Endodermal cell (in vitro differentiated cells): ENCODE results near the gene PARM1. TPM values are rescaled to one million over a fixed set of nuclear protein-coding genes. Genes with fewer than 3 reads are reported as not detected.

Source experiments
- DNase-seq: peaks from one replicate; pipeline ENCODE4 v3.0.0-alpha.2; 2017
- H3K27ac ChIP-seq: 2 replicates; pipeline ENCODE4 v1.5.1; 2013; ENCODE audit warnings: mild to moderate bottlenecking, low read depth, low read length, moderate library complexity
- H3K27me3 ChIP-seq: 2 replicates; pipeline ENCODE4 v1.6.1; 2013; ENCODE audit warnings: mild to moderate bottlenecking, low read length, moderate library complexity; ENCODE audit not compliant: insufficient read depth, control insufficient read depth, poor library complexity, severe bottlenecking
- H3K36me3 ChIP-seq: 2 replicates; pipeline ENCODE4 v1.7.0; 2013; ENCODE audit warnings: mild to moderate bottlenecking, low read length, moderate library complexity; ENCODE audit not compliant: control insufficient read depth, insufficient read depth
- H3K4me1 ChIP-seq: one replicate; pipeline ENCODE4 v1.7.0; 2013; ENCODE audit warnings: low read length; ENCODE audit not compliant: control insufficient read depth, insufficient read depth
- H3K4me3 ChIP-seq: 2 replicates; pipeline ENCODE4 v1.5.1; 2013; ENCODE audit warnings: mild to moderate bottlenecking, low read length, moderate library complexity
- H3K9ac ChIP-seq: 2 replicates; pipeline ENCODE4 v1.6.1; 2013; ENCODE audit warnings: mild to moderate bottlenecking, low read length, moderate library complexity; ENCODE audit not compliant: poor library complexity, severe bottlenecking; ENCODE audit errors: extremely low read depth
- H3K9me3 ChIP-seq: 2 replicates; pipeline ENCODE4 v1.6.1; 2013; ENCODE audit warnings: mild to moderate bottlenecking, low read length, moderate library complexity; ENCODE audit not compliant: control insufficient read depth
- H3K27ac Mint-ChIP-seq: 2 replicates; pipeline ENCODE4 v1.8.0; 2020; ENCODE audit warnings: mixed read lengths
- H3K27me3 Mint-ChIP-seq: 2 replicates; pipeline ENCODE4 v1.8.0; 2021; ENCODE audit warnings: mild to moderate bottlenecking, mixed read lengths; ENCODE audit not compliant: insufficient read depth
- H3K36me3 Mint-ChIP-seq: 2 replicates; pipeline ENCODE4 v1.8.0; 2020; ENCODE audit warnings: low read depth, mixed read lengths
- H3K4me1 Mint-ChIP-seq: 2 replicates; pipeline ENCODE4 v1.8.0; 2020; ENCODE audit warnings: mixed read lengths
- H3K4me3 Mint-ChIP-seq: 2 replicates; pipeline ENCODE4 v1.8.0; 2020; ENCODE audit warnings: mild to moderate bottlenecking, moderate library complexity, mixed read lengths
- H3K9me3 Mint-ChIP-seq: 2 replicates; pipeline ENCODE4 v1.8.0; 2020; ENCODE audit warnings: mild to moderate bottlenecking, mixed read lengths
- WGBS, 2 experiments: methylation state at CpG; one replicate each; pipeline versions ENCODE4 v1.1.5 to v1.1.7; 2013; ENCODE audit warnings: missing lambda C conversion rate in 2 of 2, mixed read lengths in 1 of 2; ENCODE audit not compliant: insufficient coverage in 1 of 2, insufficient read length in 1 of 2; 5-methylcytosine and 5-hydroxymethylcytosine counted together
- total RNA-seq, 2 donors: library from RNA; stranded (reverse); fragmentation: NEBNext Ultra II Directional in 1 of 2; extraction: Animal tissue kit (Norgen Biotek cat#: 25700) in 1 of 2; gene quantifications; 2 replicates in 1 of 2; 3 replicates in 1 of 2; pipeline ENCODE4 v1.2.1, GENCODE V29; 2021
- TF ChIP-seq, protein P1 (sequence below): fragments of 200-600 bp; sonication (generic); conservative IDR thresholded peaks from 2 replicates; pipeline ENCODE4 v1.5.0; 2021; ENCODE audit warnings: antibody characterized with exemption, mild to moderate bottlenecking

PARM1 gene
- total RNA-seq, 2 donors from 2014 or later = 0.13 to 1.1 TPM

DNA sequence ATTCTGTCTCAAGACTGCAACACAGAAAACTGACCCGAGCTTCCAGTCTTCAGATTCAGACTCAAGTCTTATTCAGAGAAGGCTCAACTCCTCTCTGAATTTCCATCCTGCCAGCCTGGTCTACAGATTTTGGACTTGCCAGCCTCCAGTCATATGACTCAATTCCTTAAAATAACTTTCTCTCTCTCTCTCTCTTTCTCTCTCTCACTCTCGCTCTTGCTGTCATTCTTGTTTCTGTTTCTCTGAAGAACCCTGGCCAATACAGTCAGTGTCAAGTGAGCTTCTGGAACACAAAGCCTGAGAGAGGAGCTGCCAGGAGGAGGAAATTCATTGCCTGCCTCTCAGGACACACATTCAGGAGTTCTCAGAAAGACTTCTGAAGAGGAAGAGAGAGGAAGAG is 154.9 kb downstream of the PARM1 start:
- DNase-seq = no peak
- Mint-ChIP-seq H3K36me3 (peaks cover 7% of the 10 kb centered on the region), H3K4me3 (no peak overlapping the region), H3K27me3 (no peaks in the 10 kb centered on the region), H3K27ac (no peak overlapping the region), H3K4me1 (no peaks in the 10 kb centered on the region), H3K9me3 (peaks cover 2% of the 10 kb centered on the region)
- TF ChIP-seq, protein P1, sequence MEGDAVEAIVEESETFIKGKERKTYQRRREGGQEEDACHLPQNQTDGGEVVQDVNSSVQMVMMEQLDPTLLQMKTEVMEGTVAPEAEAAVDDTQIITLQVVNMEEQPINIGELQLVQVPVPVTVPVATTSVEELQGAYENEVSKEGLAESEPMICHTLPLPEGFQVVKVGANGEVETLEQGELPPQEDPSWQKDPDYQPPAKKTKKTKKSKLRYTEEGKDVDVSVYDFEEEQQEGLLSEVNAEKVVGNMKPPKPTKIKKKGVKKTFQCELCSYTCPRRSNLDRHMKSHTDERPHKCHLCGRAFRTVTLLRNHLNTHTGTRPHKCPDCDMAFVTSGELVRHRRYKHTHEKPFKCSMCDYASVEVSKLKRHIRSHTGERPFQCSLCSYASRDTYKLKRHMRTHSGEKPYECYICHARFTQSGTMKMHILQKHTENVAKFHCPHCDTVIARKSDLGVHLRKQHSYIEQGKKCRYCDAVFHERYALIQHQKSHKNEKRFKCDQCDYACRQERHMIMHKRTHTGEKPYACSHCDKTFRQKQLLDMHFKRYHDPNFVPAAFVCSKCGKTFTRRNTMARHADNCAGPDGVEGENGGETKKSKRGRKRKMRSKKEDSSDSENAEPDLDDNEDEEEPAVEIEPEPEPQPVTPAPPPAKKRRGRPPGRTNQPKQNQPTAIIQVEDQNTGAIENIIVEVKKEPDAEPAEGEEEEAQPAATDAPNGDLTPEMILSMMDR = no peak
- Histone ChIP-seq H3K4me1 (no peaks in the 10 kb centered on the region), H3K4me3 (no peak overlapping the region), H3K36me3 (no peaks in the 10 kb centered on the region), H3K9ac (no peak overlapping the region), H3K9me3 (no peaks in the 10 kb centered on the region), H3K27me3 (no peaks in the 10 kb centered on the region), H3K27ac (no peak overlapping the region)
- 85 to 91% methylated on average over 1 to 2 of the region's 2 CpGs for WGBS, 2 experiments

DNA sequence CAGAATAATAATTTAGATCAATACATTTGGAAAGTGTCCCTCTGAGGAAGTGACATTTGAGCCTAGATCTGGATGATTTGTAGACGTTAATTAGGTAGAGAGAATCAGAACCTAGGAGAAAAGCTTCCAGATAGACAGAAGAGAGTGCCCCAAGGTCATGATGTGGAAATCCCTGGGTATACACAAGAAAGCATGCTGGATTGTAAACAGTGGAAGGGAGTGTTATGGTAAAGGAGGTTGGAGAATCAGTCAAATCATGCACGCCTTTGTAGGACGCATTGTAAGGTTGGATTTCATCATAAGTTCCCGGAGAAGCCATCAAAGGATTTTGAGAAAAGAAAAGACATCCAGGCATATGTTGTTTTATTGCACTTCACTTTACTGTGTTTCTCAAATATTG is 156.3 kb downstream of the PARM1 start:
- Mint-ChIP-seq H3K27ac (no peak overlapping the region), H3K27me3 (no peaks in the 10 kb centered on the region), H3K4me3 (no peak overlapping the region), H3K36me3 (peaks cover 6% of the 10 kb centered on the region), H3K4me1 (no peaks in the 10 kb centered on the region), H3K9me3 (peaks cover 5% of the 10 kb centered on the region)
- no peak for DNase-seq
- no peak overlapping the region for H3K27ac ChIP-seq
- H3K36me3 ChIP-seq = no peaks in the 10 kb centered on the region
- no peak overlapping the region for H3K9ac ChIP-seq
- TF ChIP-seq, protein P1 = no peak
- H3K4me1 ChIP-seq = no peaks in the 10 kb centered on the region
- no peaks in the 10 kb centered on the region for H3K27me3 ChIP-seq
- no peak overlapping the region for H3K4me3 ChIP-seq
- H3K9me3 ChIP-seq = no peaks in the 10 kb centered on the region
- WGBS, 2 experiments = 93 to 97% methylated on average over 3 to 4 of the region's 4 CpGs

DNA sequence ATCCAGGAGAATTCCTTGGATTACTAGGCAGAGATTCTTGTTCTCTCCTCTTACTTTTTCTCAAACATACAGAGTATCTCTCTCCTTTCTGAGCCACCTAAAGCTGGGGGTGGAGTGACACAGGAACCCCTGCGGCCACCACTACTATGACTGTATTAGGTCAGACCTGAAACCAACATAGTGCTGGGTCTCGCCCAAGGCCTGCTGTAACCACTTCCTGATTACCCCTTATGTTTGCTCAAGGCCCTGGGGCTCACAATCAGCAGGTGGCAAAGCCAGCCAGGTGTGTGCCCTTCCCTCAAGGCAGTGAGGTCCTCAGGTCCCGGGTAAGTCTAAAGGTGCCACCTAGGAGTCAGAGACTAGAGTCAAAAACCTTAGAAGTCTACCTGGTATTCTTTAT is 166.4 kb downstream of the PARM1 start:
- WGBS, 2 experiments = 87 to 100% methylated on average over 1 to 3 of the region's 3 CpGs
- Histone ChIP-seq H3K9me3 (peaks cover 18% of the 10 kb centered on the region), H3K27me3 (no peaks in the 10 kb centered on the region), H3K4me1 (no peaks in the 10 kb centered on the region), H3K36me3 (no peaks in the 10 kb centered on the region), H3K27ac (no peak overlapping the region), H3K4me3 (no peak overlapping the region), H3K9ac (no peak overlapping the region)
- H3K9me3 Mint-ChIP-seq = peaks cover 42% of the 10 kb centered on the region
- H3K4me1 Mint-ChIP-seq = peaks cover 5% of the 10 kb centered on the region
- peaks cover 16% of the 10 kb centered on the region for H3K36me3 Mint-ChIP-seq
- TF ChIP-seq, protein P1 = no peak
- H3K27me3 Mint-ChIP-seq = no peaks in the 10 kb centered on the region
- no peak overlapping the region for H3K4me3 Mint-ChIP-seq
- DNase-seq = no peak
- no peak overlapping the region for H3K27ac Mint-ChIP-seq

Other genes with a start within 250 kb of the PARM1 start
- under 1 TPM; 0.09 to 0.24 TPM for gene BTC, start 138.6 kb upstream of the PARM1 start, total RNA-seq